IPS DF 6.9 (cell line): ENCODE data around the gene ZC3H12D.

ENCODE experiments used
- DNase-seq: peaks from one replicate; pipeline ENCODE4 v3.0.0-alpha.2; 2013; ENCODE audit warnings: low read depth, low spot score
- H3K27ac ChIP-seq: one replicate; pipeline ENCODE4 v1.5.1; 2013; ENCODE audit warnings: low read length, control low read depth
- H3K27me3 ChIP-seq: 2 replicates; pipeline ENCODE4 v1.6.1; 2013; ENCODE audit warnings: mild to moderate bottlenecking, low read length; ENCODE audit not compliant: control insufficient read depth, insufficient read depth
- H3K36me3 ChIP-seq: 2 replicates; pipeline ENCODE4 v1.6.1; 2013; ENCODE audit warnings: low read length; ENCODE audit not compliant: control insufficient read depth, insufficient read depth
- H3K4me1 ChIP-seq: 2 replicates; pipeline ENCODE4 v1.6.1; 2013; ENCODE audit warnings: low read length; ENCODE audit not compliant: control insufficient read depth, insufficient read depth
- H3K4me3 ChIP-seq: 2 replicates; pipeline ENCODE4 v1.5.1; 2013; ENCODE audit warnings: mild to moderate bottlenecking, low read length
- H3K9me3 ChIP-seq: 2 replicates; pipeline ENCODE4 v1.6.1; 2013; ENCODE audit warnings: low read length, inconsistent platforms; ENCODE audit not compliant: control insufficient read depth, insufficient read depth
- WGBS: extraction: QIAGEN DNeasy Blood & Tissue Kit; methylation state at CpG from one replicate; pipeline ENCODE4 v1.1.7; 2013; ENCODE audit warnings: mixed read lengths, missing lambda C conversion rate; ENCODE audit not compliant: insufficient read length, insufficient coverage; 5-methylcytosine and 5-hydroxymethylcytosine counted together

Gene ZC3H12D

GRCh38 chr6:149429427-149430360 is 55.1 kb downstream of the ZC3H12D start:
- WGBS: no CpG with 5 or more reads among the region's 26 CpGs
- DNase-seq: no peak

GRCh38 chr6:149428606-149429005 is 56.2 kb downstream of the ZC3H12D start:
- H3K9me3 ChIP-seq: no peaks in the 10 kb centered on the region
- no peaks in the 10 kb centered on the region for H3K36me3 ChIP-seq
- no CpG with 5 or more reads among the region's 4 CpGs for WGBS
- DNase-seq: no peak
- H3K4me1 ChIP-seq: no peaks in the 10 kb centered on the region
- H3K27ac ChIP-seq: no peak overlapping the region
- H3K4me3 ChIP-seq: no peak overlapping the region
- H3K27me3 ChIP-seq: no peaks in the 10 kb centered on the region

More at GRCh38 chr6:149429427-149430360, 55.1 kb downstream of the ZC3H12D start:
- no peak overlapping the region for H3K27ac ChIP-seq
- no peaks in the 10 kb centered on the region for H3K4me1 ChIP-seq
- no peak overlapping the region for H3K4me3 ChIP-seq
- no peaks in the 10 kb centered on the region for H3K27me3 ChIP-seq
- H3K36me3 ChIP-seq: no peaks in the 10 kb centered on the region
- H3K9me3 ChIP-seq: no peaks in the 10 kb centered on the region

GRCh38 chr6:149425754-149426153 is 59.1 kb downstream of the ZC3H12D start:
- H3K4me1 ChIP-seq: no peaks in the 10 kb centered on the region
- H3K9me3 ChIP-seq: no peaks in the 10 kb centered on the region
- no CpG with 5 or more reads among the region's 5 CpGs for WGBS

GRCh38 chr6:149425224-149425623 is 59.6 kb downstream of the ZC3H12D start:
- Histone ChIP-seq H3K27ac (no peak overlapping the region), H3K27me3 (no peaks in the 10 kb centered on the region), H3K9me3 (no peaks in the 10 kb centered on the region), H3K36me3 (no peaks in the 10 kb centered on the region), H3K4me1 (no peaks in the 10 kb centered on the region), H3K4me3 (no peak overlapping the region)
- WGBS: no CpG with 5 or more reads among the region's 8 CpGs
- no peak for DNase-seq

More at GRCh38 chr6:149425754-149426153, 59.1 kb downstream of the ZC3H12D start:
- Histone ChIP-seq H3K4me3 (no peak overlapping the region), H3K27me3 (no peaks in the 10 kb centered on the region), H3K36me3 (no peaks in the 10 kb centered on the region), H3K27ac (no peak overlapping the region)
- no peak for DNase-seq

GRCh38 chr6:149423964-149424440 is 60.8 kb downstream of the ZC3H12D start:
- H3K4me1 ChIP-seq: no peaks in the 10 kb centered on the region
- no CpG with 5 or more reads among the region's 7 CpGs for WGBS
- no peaks in the 10 kb centered on the region for H3K27me3 ChIP-seq
- no peaks in the 10 kb centered on the region for H3K36me3 ChIP-seq
- no peaks in the 10 kb centered on the region for H3K9me3 ChIP-seq
- DNase-seq: no peak
- no peak overlapping the region for H3K27ac ChIP-seq
- no peak overlapping the region for H3K4me3 ChIP-seq

- DNase-seq: no peak
- Histone ChIP-seq H3K4me1 (no peaks in the 10 kb centered on the region), H3K4me3 (no peak overlapping the region), H3K9me3 (no peaks in the 10 kb centered on the region), H3K27me3 (no peaks in the 10 kb centered on the region), H3K27ac (no peak overlapping the region), H3K36me3 (no peaks in the 10 kb centered on the region)
- WGBS: no CpG with 5 or more reads among the region's 4 CpGs
These were observed 62.2 kb downstream of the ZC3H12D start for GRCh38 chr6:149422581-149422980.

- no peaks in the 10 kb centered on the region for H3K4me1 ChIP-seq
- H3K9me3 ChIP-seq: no peaks in the 10 kb centered on the region
- no peaks in the 10 kb centered on the region for H3K36me3 ChIP-seq
- no CpG with 5 or more reads among the region's 5 CpGs for WGBS
- no peak overlapping the region for H3K27ac ChIP-seq
- DNase-seq: no peak
- H3K27me3 ChIP-seq: no peaks in the 10 kb centered on the region
- H3K4me3 ChIP-seq: no peak overlapping the region
These were observed 63.7 kb downstream of the ZC3H12D start for GRCh38 chr6:149421132-149421531.

GRCh38 chr6:149419696-149420404 is 65.0 kb downstream of the ZC3H12D start:
- Histone ChIP-seq H3K4me3 (no peak overlapping the region), H3K9me3 (no peaks in the 10 kb centered on the region)

GRCh38 chr6:149414821-149415220 is 70.0 kb downstream of the ZC3H12D start:
- WGBS: no CpG with 5 or more reads among the region's 4 CpGs
- Histone ChIP-seq H3K4me1 (no peaks in the 10 kb centered on the region), H3K9me3 (no peaks in the 10 kb centered on the region), H3K27ac (no peak overlapping the region), H3K36me3 (no peaks in the 10 kb centered on the region; the same call in 1 of the 2 replicates), H3K4me3 (no peak overlapping the region), H3K27me3 (no peaks in the 10 kb centered on the region)
- DNase-seq: no peak

More at GRCh38 chr6:149419696-149420404, 65.0 kb downstream of the ZC3H12D start:
- no peaks in the 10 kb centered on the region for H3K36me3 ChIP-seq
- no peak for DNase-seq
- no peaks in the 10 kb centered on the region for H3K4me1 ChIP-seq
- WGBS: no CpG with 5 or more reads among the region's 13 CpGs
- no peak overlapping the region for H3K27ac ChIP-seq
- no peaks in the 10 kb centered on the region for H3K27me3 ChIP-seq

GRCh38 chr6:149414009-149414408 is 70.8 kb downstream of the ZC3H12D start:
- Histone ChIP-seq H3K36me3 (peaks cover 6% of the 10 kb centered on the region; the same call in 1 of the 2 replicates), H3K4me3 (no peak overlapping the region), H3K27me3 (no peaks in the 10 kb centered on the region), H3K27ac (no peak overlapping the region), H3K9me3 (no peaks in the 10 kb centered on the region), H3K4me1 (no peaks in the 10 kb centered on the region)
- WGBS: no CpG with 5 or more reads among the region's 4 CpGs
- no peak for DNase-seq
